NOMO-1 treated with dmso at 0.1 percent for 144 hours (cell line): ENCODE measurements around the gene WIZ.
A peak's percentile ranks its signal among the peaks of the same experiment; 100 is the strongest.
"Not testable (repeated sequence)": the region's sequence is repeated elsewhere in the genome, so short reads cannot be mapped to it uniquely, and the experiment has no call there.

Source experiments
- DNase-seq: peaks from one replicate; lab custom pipeline; 2025; ENCODE audit not compliant: unreplicated experiment; lab: John Stamatoyannopoulos, UW

WIZ gene

DNA sequence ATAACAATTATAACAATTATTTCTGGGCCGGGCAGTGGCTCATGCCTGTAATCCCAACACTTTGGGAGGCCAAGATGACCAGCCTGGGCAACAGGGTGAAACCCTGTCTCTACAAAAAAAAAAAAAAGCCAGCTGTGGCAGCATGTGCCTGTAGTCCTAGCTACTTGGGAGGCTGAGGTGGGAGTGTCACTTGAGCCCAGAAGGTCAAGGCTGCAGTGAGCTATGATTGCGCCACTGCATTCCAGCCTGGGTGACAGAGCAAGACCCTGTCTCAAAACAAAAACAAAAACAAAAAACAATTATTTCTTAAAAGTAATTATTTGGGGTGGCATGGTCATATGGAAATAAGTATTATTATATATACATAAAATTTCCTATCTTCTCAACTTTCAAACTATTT is 38.4 kb downstream of the WIZ start:
- DNase-seq, result not testable (repeated sequence)

DNA sequence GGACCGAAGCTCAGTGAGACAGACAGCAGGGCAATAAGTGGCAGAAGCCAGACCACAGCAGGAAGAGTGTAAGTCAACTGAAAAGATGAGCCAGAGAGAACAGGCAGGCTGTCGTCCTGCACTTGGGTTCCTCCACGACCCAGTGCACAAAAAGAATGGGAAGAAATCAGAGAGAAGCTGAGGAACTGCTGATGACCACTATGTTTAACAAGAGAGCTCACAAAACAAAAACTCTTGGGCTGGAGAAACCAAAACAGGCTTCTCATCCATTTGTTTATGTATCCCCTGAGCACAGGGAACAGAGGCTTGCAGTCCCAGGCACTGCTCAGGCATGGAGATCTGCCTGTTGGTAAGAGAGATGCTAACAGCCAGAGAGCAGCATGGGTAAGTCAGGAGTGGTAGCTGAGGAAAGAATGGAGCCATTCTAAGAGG is 45.0 kb downstream of the WIZ start:
- DNase-seq, result no peak

DNA sequence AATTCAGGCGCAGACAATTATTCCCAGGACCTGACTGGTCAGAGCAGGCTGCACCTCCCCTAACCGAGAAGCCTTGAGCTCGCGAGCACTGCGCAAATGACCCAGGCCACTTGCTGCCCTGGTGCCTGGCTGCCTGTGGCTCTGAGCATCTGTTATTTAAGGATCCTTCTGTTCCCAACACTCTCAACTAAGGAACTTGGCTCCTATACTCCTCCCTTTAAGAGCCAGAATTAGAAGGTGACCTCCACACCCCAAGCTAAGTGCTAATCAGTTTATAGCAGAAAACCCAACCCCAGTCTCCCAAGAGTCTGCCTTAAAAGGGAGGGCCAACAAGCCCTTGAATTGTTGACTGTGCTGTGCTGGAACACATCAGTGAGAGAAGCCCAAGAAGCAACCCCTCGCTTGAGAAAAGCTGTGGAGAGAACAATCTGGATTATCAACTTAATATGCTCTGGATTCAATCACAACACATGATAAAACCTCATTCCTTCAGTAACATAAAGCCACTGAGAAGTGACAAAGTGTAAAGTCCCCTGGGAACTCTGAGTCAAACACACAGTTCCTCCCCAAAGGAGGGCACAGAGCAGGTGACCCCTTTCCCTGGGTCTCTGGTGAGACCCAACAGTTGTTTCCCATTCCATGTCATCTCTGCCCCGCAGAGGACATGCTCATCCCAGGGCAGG is 45.5 kb downstream of the WIZ start:
- no peak for DNase-seq

DNA sequence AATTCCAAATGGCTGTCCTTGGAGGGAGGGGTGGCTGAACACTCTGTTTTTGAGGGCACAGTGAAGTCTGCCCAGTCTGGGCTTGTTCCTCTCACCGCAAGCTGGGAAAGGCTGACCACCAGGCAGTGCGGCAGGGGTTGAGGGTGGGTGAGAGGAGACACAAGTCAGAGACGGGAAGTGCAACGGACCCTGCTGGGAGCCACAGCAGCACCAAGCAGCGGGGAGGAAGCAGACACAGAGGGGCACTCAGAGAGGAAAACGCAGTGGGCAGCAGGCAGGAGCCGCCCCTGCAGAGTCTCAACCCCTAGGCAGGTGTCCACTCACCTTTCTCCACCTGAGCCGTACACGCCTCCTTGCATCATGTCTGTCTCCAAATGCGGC is 46.6 kb downstream of the WIZ start:
- no peak for DNase-seq

DNA sequence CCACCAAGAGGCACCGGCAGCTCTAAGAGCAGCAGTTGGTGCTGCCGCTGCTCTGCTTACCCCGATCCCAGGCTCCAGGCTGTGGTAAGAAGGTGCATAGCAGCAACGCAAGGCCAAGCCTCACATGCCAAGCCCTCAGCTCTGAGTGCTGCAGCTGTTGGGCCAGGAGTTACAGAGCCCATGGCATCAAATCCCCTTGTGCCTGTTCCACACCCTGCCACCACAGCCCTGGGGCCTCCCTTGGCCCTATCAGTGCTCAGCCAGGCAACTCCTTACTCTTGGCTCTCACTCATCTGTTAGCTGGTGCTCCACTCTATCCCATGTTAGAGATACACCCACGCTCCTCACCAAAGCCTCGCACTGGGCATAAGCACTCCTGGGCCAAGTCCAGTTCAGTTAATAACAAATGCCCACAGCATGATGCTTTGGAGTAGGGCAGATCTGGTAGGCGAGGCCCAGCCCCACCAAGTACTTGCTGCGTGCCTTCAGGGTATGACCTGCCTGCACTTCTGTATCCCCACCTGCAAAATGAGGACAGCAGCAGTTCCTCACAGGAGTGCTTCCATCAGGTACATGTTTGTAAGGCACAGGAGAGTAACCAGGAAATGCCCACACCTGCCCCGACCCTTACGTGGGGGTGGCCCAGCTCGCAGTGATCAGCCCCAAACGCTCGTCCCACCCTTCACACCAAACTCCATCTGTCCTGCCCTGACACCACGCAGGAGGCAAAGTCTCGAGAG is 47.2 kb downstream of the WIZ start:
- no peak for DNase-seq

DNA sequence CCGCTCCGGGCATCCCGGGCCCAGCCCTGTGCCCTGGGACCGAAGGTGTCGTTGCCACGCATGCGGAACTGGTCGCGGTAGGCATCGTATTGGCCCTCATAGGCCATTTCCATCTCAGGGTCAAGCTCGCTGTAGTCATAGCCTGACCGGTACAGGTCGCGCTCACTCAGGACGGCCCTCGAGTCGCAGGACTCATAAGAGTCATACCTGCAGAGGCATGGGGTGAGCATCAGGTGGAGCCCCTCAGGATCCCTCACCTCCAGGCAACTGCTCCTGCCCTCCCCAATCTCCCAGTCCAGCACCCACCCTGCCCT is 48.4 kb downstream of the WIZ start:
- no peak for DNase-seq

DNA sequence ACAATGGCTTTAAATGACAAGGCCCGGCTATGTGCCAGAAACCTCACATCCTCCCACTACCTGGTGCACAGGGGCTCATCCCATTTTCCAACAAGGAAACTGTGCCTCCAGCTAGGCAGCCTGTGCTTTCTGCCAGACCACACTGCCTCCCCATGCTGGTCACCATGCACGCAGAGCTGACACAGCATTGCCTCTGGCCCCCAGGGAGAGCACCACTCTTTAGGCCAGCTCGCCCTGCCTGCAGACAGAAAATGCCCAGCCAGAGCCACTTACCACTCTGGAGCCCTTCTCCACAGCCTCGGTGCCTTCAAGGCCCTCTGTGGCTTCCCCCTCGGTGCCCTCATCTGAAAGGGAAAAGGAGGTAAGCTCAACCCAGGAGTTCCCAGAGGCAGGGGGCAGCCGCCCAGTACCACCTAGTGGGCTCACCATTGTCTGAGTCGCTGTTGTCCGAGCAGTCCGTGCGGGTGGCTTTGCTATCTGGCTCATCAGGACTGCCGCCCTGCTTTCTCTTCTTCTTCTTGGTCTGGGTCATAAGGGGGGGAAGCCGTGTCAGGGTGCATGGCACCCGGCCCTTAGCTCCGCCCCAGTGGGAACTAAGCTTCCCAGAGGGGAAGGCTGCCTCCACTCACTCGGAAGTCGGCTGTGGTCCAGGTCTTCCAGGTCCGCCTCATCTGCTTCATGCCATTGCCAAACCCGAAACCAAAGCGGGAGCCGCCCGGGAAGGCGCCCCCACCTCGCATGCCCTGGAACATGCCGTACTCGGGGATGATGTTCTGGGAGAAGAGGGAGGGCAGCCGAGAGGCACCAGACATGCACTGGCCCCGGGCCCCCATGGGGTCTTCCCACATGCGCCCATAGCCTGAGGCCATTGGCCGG is 49.0 kb downstream of the WIZ start:
- no peak for DNase-seq

DNA sequence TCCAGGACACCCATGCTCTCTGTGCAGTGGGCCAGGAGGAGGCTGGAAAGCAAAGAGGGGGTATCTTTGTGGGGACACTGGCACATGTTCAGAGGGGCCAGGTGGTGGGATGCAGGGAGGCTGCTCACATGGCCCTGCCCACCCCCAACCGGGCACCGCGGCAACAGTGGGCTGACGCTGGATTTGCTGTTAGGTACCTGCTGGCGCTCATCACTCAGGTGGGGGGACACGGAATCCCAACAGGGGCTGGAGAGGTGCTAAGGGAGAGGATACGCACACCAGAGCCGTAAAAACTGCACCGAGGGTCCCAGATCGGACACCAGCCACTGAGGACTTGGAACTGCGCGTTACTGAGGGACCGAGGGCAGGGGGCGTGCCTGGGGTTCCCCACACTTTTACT is 50.1 kb downstream of the WIZ start:
- DNase-seq, result no peak

DNA sequence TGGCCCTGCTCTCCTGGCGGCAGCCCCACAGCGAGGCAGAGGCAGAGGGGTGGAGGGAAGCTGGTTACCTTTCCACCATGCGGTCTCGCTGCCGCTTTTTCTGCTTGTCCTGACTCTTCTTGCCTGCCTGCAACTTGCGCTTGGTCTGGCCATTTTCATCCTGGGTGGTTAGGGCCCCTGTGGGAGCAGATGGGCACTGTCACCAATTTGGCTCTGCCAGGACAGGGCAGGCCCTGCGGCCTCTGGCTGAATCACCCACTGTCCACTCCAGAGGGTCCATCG is 50.6 kb downstream of the WIZ start:
- DNase-seq, result no peak

DNA sequence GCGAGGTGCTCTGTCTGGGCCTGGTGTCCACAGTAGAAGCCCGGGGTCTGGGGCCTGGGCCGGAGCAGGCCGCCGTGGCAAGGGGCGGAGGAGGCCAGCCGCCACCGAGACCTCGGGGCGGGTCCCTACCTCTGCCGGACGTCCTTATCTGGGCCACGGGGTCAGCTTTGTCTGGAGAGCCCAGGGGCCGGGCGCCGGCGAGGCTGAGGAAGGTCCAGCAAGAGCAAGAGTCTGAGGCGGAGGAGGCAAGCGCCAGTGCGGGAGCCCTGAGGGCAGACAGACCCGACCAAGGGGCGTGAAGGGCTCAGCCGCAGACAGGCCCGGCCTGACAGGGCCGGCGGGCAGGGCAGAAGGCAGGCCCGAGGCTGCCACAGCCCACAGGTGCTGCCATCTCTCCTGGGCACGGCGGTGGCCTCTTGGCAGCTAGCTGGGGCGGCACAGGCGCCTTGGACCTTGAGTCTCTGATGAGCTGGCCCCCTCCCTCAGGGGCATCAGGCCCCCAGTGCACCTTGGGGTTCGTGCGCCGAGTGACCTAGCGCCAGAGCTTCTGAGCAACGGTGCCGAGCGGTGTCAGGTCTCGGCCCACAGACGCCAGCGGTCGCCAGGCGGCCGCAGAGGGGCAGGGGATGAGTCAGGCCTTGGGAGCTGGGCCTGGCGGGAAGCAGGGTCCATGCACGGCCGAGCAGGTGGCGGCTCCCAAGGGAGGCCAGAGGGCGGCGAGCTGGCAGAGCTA is 51.1 kb downstream of the WIZ start:
- DNase-seq, result no peak

DNA sequence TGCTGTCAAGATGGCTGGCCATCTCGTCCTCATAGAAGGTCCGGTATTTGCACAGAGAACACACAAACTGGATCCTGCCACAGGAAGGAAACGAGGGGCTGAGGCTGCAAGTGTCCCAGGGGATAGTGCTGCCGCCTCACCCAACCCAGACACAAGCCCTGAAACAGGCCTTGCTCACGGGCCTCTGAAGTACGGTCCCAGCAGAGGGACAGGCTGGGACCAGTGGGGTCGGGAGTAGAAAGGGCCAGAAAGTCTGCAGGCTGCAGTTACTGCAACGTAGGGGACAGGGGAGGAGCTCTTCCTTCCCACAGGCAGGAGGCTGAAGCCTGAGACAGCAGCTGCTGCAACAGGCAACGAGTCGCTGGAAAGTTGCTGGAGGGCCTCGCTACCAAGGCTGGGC is 52.0 kb downstream of the WIZ start:
- no peak for DNase-seq

DNA sequence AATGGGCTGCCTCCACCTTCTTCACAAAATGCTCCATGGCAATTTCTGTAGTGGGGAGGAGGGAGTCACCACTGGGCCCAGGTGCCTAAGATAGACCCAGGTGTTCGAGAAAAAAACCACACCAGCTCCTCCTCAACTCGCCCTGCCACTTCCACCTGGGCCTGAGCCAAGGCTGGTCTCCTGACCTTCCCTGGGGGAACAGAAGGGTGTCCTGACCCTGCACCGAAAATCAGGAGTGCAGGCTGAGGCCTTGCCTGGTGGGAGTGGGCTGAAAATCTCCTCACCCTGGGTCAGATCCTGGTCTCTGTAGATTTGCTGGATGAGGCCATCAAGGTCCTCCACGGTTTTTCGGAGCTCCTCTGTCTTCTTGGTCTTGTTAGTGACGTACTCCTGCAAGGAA is 52.5 kb downstream of the WIZ start:
- no peak for DNase-seq

DNA sequence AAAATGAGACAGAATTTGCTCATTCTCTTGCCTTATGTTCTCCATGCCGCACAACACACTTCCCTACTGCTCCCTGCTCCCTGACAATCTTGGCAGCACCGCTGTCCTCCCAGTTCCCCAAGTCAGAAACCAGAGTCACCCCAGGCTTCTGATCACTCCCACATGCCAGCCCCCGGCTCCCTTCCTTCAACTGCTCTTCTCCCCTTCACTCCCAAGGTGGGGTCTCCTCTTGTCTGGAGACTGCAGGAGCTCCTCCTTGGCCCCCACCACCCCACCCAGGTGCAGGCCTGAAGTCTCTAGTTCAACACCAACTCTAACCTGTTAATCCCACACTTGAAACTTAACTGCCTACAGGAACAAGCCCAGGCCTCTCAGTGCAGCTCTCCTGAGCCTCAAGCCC is 53.3 kb downstream of the WIZ start:
- DNase-seq, result no peak

DNA sequence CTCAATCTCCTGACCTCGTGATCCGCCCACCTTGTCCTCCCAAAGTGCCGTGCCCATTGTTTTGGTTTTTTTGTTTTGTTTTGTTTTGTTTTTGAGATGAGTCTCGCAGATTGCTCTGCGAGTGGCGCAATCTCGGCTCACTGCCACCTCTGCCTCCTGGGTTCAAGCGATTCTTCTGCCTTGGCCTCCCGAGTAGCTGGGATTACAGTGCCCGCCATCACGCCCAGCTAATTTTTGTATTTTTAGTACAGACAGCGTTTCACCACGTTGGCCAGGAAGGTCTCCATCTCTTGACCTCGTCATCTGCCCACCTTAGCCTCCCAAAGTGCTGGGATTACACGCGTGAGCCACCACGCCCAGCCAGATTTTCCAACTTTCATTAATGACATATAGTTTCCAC is 54.5 kb downstream of the WIZ start:
- not testable (repeated sequence) for DNase-seq

DNA sequence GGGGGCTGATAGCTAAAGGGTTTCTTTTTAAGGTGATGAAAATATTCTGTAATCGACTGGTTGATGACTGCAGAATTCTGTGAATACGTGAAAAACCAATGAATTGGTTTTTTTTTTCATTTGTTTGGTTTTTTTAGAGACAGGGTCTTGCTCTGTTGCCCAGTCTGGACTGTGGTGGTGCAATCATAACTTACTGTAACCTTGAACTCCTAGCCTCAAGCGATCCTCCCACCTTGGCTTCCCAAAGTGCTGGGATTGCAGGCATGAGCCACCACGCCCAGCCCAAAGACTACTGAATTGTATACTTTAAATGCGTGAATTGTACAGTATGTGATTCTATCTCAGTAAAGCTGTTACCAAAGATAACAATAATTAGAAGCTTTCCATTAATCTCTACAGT is 55.3 kb downstream of the WIZ start:
- no peak for DNase-seq

DNA sequence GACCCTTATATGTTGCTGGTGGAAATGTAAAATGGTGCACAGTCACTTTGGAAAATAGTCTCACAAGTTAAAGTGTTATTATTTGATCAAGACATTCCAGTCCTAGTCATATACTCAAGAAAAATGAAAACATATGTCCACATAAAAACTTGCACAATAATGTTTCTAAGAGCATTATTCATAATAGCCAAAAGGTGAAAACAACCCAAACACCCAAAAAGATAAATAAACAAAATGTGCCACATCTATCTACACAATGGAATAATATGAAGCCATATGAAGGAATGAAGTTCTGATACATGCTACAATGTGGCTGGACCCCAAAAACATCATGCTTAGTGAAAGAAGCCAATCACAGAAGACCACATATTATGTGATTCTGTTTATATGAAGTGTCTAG is 55.8 kb downstream of the WIZ start:
- DNase-seq, result no peak

DNA sequence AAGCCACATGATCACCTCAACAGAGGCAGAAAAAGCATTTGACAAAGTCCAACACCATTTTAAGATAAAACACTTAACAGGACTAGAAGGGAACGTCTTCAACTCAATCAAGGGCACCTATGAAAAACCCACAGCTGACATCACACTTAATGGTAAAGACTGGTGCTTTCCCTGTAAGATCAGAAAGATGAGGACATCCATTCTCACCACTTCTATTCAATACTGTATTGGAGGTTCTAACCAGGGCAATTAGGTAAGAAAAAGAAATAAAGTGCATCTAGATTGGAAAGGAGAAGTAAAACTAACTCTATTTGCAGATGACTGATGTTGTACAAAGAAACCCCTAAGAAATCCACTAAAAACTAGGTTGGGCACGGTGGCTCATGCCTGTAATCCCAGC is 58.9 kb downstream of the WIZ start:
- no peak for DNase-seq

DNA sequence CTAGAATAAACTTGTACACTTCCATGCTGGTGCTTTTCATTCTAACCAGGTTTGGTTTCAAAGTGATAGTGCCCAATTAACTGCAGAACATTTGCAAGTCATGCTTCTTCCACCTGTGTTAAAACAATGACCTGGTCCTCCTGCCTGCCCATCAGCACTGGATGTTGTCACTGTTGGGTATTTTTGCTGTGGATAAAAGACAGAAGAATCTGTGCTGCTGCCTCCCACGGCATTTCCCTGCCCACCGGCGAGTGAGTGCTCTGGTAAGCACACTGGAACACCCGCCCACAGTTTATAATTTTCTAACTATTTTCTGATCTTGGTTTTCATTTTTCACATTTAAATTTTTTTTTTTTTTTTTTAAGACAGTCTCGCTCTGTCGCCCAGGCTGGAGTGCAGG is 67.9 kb downstream of the WIZ start:
- no peak for DNase-seq

DNA sequence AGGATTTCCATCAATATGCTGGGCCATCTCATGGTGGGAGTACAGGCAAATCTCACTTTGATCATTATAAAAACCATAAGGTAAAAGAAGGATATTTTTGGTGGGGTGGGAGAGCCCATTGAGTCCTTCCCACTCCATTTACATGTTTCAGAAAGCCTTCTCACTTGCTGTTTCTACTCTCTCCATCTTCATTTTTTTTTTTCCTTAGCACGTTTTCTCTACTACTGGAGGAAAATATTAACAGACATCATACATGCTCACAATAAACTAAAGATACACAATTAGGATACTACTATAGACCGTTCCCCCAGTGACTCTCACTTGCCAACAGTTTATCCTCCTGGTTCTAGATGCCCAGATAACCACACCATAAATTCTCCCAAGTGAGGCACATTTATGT is 68.3 kb downstream of the WIZ start:
- no peak for DNase-seq

DNA sequence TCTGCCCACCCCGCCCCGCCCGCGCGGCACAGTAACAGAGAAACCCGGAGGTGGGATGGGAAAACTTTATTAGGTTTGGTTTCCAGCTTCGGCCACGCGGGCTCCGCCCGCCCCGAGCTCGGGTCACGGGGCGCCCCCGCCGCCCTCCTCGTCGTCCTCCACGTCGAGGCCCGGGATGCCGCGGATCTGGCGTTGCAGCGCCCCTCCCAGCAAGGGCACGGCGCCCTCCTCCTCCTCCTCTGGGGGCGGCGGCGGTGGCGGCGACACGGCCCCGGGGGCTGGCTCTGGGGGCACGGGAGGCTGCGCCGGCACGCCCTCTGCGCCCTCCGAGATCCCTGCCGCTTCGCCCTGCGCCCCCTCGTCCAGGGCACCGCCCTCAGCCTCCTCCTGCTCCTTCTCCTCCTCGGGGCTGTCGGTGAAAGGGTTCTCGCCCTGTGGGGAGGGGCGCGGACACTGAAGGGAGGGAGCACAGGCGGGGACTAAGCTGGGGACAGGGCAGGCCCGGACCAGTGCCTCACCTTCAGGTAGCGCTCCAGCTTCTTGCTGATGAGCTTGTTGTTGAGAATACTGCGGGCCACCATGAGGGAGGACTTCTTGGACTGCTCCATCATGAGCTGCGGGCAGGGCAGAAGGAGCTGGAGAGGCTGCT is 69.6 kb downstream of the WIZ start:
- DNase-seq, result peak; percentile 56
